Transverse colon (tissue), 3 donors: ENCODE measurements around the gene ANKRD33B.

ENCODE experiments used
- POLR2A ChIP-seq: fragments of 450-650 bp; IDR thresholded peaks from one replicate; pipeline ENCODE4 v1.6.1; 2016; ENCODE audit warnings: antibody characterized with exemption, mild to moderate bottlenecking, moderate library complexity
- TF ChIP-seq, protein P1 (sequence below), 5 experiments: fragments of 200-600 bp in 3 of 5; fragments of 450-650 bp in 2 of 5; sonication (generic) in 3 of 5; IDR thresholded peaks; 1 replicate in 2 of 5; 2 replicates in 3 of 5; pipeline ENCODE4 v1.5.1; 2016 to 2017; ENCODE audit warnings: antibody characterized with exemption in 5 of 5, inconsistent platforms in 3 of 5, mild to moderate bottlenecking in 2 of 5, moderate library complexity in 1 of 5

DNA sequence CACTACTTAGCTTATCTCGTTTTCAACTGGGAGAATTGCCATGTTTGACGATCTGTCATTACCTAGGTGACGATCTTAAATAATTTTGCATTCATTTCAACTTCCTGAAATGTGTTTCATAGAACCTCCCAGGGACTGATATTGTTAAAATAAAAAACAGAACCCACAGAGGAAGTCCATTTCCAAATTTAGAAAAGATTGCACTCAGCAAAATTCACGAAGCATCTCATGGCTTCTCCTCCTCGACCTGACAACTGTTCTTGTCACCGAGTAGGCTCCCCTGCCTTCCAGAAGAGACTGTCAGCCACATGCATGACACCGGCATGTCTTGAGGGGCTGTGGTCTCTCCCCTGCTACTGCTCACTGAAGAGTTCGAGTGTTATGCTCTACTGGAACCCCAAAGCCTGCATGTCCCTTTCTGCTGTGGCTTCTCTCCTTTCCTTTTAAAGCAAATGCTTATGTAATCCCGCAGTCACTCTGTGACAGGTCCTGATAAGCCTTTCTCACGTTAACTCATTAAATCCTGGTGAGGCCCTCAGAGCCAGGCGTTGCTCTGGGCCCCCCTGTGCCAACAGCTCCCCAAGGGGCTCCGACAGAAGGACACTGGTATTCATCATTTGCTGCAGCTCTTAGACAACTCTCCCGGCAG, 26.8 kb upstream of the ANKRD33B start:
- no peak for TF ChIP-seq POLR2A
- TF ChIP-seq, protein P1, sequence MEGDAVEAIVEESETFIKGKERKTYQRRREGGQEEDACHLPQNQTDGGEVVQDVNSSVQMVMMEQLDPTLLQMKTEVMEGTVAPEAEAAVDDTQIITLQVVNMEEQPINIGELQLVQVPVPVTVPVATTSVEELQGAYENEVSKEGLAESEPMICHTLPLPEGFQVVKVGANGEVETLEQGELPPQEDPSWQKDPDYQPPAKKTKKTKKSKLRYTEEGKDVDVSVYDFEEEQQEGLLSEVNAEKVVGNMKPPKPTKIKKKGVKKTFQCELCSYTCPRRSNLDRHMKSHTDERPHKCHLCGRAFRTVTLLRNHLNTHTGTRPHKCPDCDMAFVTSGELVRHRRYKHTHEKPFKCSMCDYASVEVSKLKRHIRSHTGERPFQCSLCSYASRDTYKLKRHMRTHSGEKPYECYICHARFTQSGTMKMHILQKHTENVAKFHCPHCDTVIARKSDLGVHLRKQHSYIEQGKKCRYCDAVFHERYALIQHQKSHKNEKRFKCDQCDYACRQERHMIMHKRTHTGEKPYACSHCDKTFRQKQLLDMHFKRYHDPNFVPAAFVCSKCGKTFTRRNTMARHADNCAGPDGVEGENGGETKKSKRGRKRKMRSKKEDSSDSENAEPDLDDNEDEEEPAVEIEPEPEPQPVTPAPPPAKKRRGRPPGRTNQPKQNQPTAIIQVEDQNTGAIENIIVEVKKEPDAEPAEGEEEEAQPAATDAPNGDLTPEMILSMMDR (IDR thresholded peaks at IDR 0.05), result no peak
